IMR-90 (cell line): ENCODE results near the gene CDK14.

ENCODE experiments used
- BHLHE40 ChIP-seq: fragments of 150-350 bp; IDR thresholded peaks from 2 replicates; pipeline ENCODE4 v1.6.1; 2016; ENCODE audit warnings: mild to moderate bottlenecking, low read depth, low read length
- CEBPB ChIP-seq: IDR thresholded peaks from 2 replicates; pipeline ENCODE4 v1.6.1; 2012; ENCODE audit warnings: low read depth, low read length, improper control_type of control experiment
- CHD1 ChIP-seq: IDR thresholded peaks from 2 replicates; pipeline ENCODE4 v1.6.1; 2012; ENCODE audit warnings: low read depth, low read length, improper control_type of control experiment
- CTCF ChIP-seq: conservative IDR thresholded peaks from 2 replicates; pipeline ENCODE4 v1.5.1; 2012; ENCODE audit warnings: mild to moderate bottlenecking, low read depth, low read length, improper control_type of control experiment
- FOS ChIP-seq: fragments of 150-350 bp; IDR thresholded peaks from 2 replicates; pipeline ENCODE4 v1.6.1; 2016; ENCODE audit warnings: low read depth, low read length
- MAZ ChIP-seq: IDR thresholded peaks from 2 replicates; pipeline ENCODE4 v1.6.1; 2012; ENCODE audit warnings: low read depth, mild to moderate bottlenecking, low read length, improper control_type of control experiment, moderate library complexity, borderline replicate concordance
- MXI1 ChIP-seq: IDR thresholded peaks from 2 replicates; pipeline ENCODE4 v1.6.1; 2012; ENCODE audit warnings: low read depth, mild to moderate bottlenecking, low read length, moderate library complexity, borderline replicate concordance
- NFE2L2 ChIP-seq: fragments of 150-350 bp; IDR thresholded peaks from 2 replicates; pipeline ENCODE4 v1.6.1; 2016; ENCODE audit warnings: low read depth, mild to moderate bottlenecking, low read length
- POLR2A ChIP-seq: IDR thresholded peaks from 2 replicates; pipeline ENCODE4 v1.6.1; 2012; ENCODE audit warnings: mild to moderate bottlenecking, low read depth, low read length
- RAD21 ChIP-seq: IDR thresholded peaks from 2 replicates; pipeline ENCODE4 v1.6.1; 2012; ENCODE audit warnings: low read length, improper control_type of control experiment
- RFX5 ChIP-seq: IDR thresholded peaks from 2 replicates; pipeline ENCODE4 v1.8.0; 2012; ENCODE audit warnings: low read depth, mild to moderate bottlenecking, low read length, moderate library complexity
- SMC3 ChIP-seq: fragments of 150-350 bp; IDR thresholded peaks from 2 replicates; pipeline ENCODE4 v1.6.1; 2016; ENCODE audit warnings: low read depth, mild to moderate bottlenecking, antibody characterized with exemption, low read length, moderate library complexity
- USF2 ChIP-seq: fragments of 150-350 bp; IDR thresholded peaks from 2 replicates; pipeline ENCODE4 v1.6.1; 2017; ENCODE audit warnings: mild to moderate bottlenecking, antibody characterized with exemption, low read length, low read depth

- no peak for TF ChIP-seq MXI1
- no peak for TF ChIP-seq CTCF
- TF ChIP-seq RFX5: no peak
- no peak for TF ChIP-seq POLR2A
- TF ChIP-seq CEBPB: no peak
- no peak for TF ChIP-seq MAZ
- TF ChIP-seq CHD1: no peak
- TF ChIP-seq RAD21: no peak
- TF ChIP-seq USF2: no peak
- no peak for TF ChIP-seq BHLHE40
- TF ChIP-seq NFE2L2: no peak
- TF ChIP-seq FOS: no peak
- no peak for TF ChIP-seq SMC3
Observed at GRCh38 chr7:91093181-91093580, 497.1 kb downstream of the CDK14 start.
